ENCODE results near the gene UBE2R2. TPM values are rescaled to one million over a fixed set of nuclear protein-coding genes. Genes with fewer than 3 reads are reported as not detected.
"Not testable (repeated sequence)": the region's sequence is repeated elsewhere in the genome, so short reads cannot be mapped to it uniquely, and the experiment has no call there.

The UBE2R2 gene
- total and polyA plus RNA-seq, 2 donors (not counting 1 experiment from before 2014, with no cell fraction given) = 23.9 to 57.1 TPM

- no peak overlapping the region for H3K27ac ChIP-seq (ENCODE audit: insufficient read depth, low read length)
- H4K20me1 ChIP-seq (ENCODE audit: control insufficient read depth, extremely low read depth, insufficient read depth, low read length) = no peaks in the 10 kb centered on the region
These were observed 16.1 kb upstream of the UBE2R2 start for GRCh38 chr9:33800886-33801285.

GRCh38 chr9:33801943-33802500, 14.9 kb upstream of the UBE2R2 start:
- not testable (repeated sequence) for H3K36me3 ChIP-seq (ENCODE audit: control insufficient read depth, insufficient read depth, low read length); H3K9me3 ChIP-seq (ENCODE audit: control insufficient read depth, insufficient read depth, low read depth, low read length); H3K27ac ChIP-seq (ENCODE audit: insufficient read depth, low read length); H3K4me2 ChIP-seq (ENCODE audit: extremely low read depth, insufficient read depth, low read length); H3K4me3 ChIP-seq (replicated peaks in 1 of 4; ENCODE audit: control extremely low read depth in 1 of 4, insufficient read depth in 1 of 4, low read depth in 3 of 4, low read length in 4 of 4); H2AFZ ChIP-seq (ENCODE audit: low read length); DNase-seq (ENCODE audit: low read depth in 2 of 2); H3K27me3 ChIP-seq (ENCODE audit: control insufficient read depth, insufficient read depth, low read length); H3K9ac ChIP-seq (ENCODE audit: insufficient read depth, low read length); H3K79me2 ChIP-seq (ENCODE audit: control insufficient read depth, insufficient read depth, low read length); H3K4me1 ChIP-seq (ENCODE audit: control insufficient read depth, extremely low read depth, insufficient read depth, low read length); H4K20me1 ChIP-seq (ENCODE audit: control insufficient read depth, extremely low read depth, insufficient read depth, low read length)

More at GRCh38 chr9:33800886-33801285, 16.1 kb upstream of the UBE2R2 start:
- Histone ChIP-seq H3K4me3 (replicated peaks in 1 of 4; ENCODE audit: control extremely low read depth in 1 of 4, insufficient read depth in 1 of 4, low read depth in 3 of 4, low read length in 4 of 4) (no peak overlapping the region), H3K9me3 (ENCODE audit: control insufficient read depth, insufficient read depth, low read depth, low read length) (no peaks in the 10 kb centered on the region), H3K27me3 (ENCODE audit: control insufficient read depth, insufficient read depth, low read length) (no peaks in the 10 kb centered on the region), H2AFZ (ENCODE audit: low read length) (no peak overlapping the region), H3K9ac (ENCODE audit: insufficient read depth, low read length) (no peak overlapping the region), H3K36me3 (ENCODE audit: control insufficient read depth, insufficient read depth, low read length) (no peaks in the 10 kb centered on the region), H3K79me2 (ENCODE audit: control insufficient read depth, insufficient read depth, low read length) (no peaks in the 10 kb centered on the region), H3K4me1 (ENCODE audit: control insufficient read depth, extremely low read depth, insufficient read depth, low read length) (no peaks in the 10 kb centered on the region), H3K4me2 (ENCODE audit: extremely low read depth, insufficient read depth, low read length) (no peak overlapping the region)
- DNase-seq (ENCODE audit: low read depth in 2 of 2) = peak in 1 of 2 donors; percentile 34
- TF ChIP-seq CTCF (conservative IDR thresholded peaks at IDR 0.05 in 1 of 2, IDR thresholded peaks at IDR 0.05 in 1 of 2; ENCODE audit: low read depth in 1 of 2, low read length in 2 of 2) (no peak), EZH2 (IDR thresholded peaks at IDR 0.05; ENCODE audit: low read length, missing control alignments) (no peak)

GRCh38 chr9:33804196-33804595, 12.8 kb upstream of the UBE2R2 start:
- H2AFZ ChIP-seq (ENCODE audit: low read length); H3K9me3 ChIP-seq (ENCODE audit: control insufficient read depth, insufficient read depth, low read depth, low read length); H3K4me1 ChIP-seq (ENCODE audit: control insufficient read depth, extremely low read depth, insufficient read depth, low read length); DNase-seq (ENCODE audit: low read depth in 2 of 2); H3K79me2 ChIP-seq (ENCODE audit: control insufficient read depth, insufficient read depth, low read length); H3K36me3 ChIP-seq (ENCODE audit: control insufficient read depth, insufficient read depth, low read length); H3K4me2 ChIP-seq (ENCODE audit: extremely low read depth, insufficient read depth, low read length); H3K4me3 ChIP-seq (replicated peaks in 1 of 4; ENCODE audit: control extremely low read depth in 1 of 4, insufficient read depth in 1 of 4, low read depth in 3 of 4, low read length in 4 of 4); H4K20me1 ChIP-seq (ENCODE audit: control insufficient read depth, extremely low read depth, insufficient read depth, low read length); H3K9ac ChIP-seq (ENCODE audit: insufficient read depth, low read length); H3K27me3 ChIP-seq (ENCODE audit: control insufficient read depth, insufficient read depth, low read length); H3K27ac ChIP-seq (ENCODE audit: insufficient read depth, low read length): not testable (repeated sequence)

- not testable (repeated sequence) for H3K9me3 ChIP-seq (ENCODE audit: control insufficient read depth, insufficient read depth, low read depth, low read length); H4K20me1 ChIP-seq (ENCODE audit: control insufficient read depth, extremely low read depth, insufficient read depth, low read length); H3K27ac ChIP-seq (ENCODE audit: insufficient read depth, low read length); H3K27me3 ChIP-seq (ENCODE audit: control insufficient read depth, insufficient read depth, low read length); H3K4me2 ChIP-seq (ENCODE audit: extremely low read depth, insufficient read depth, low read length); H3K4me1 ChIP-seq (ENCODE audit: control insufficient read depth, extremely low read depth, insufficient read depth, low read length); H3K4me3 ChIP-seq (replicated peaks in 1 of 4; ENCODE audit: control extremely low read depth in 1 of 4, insufficient read depth in 1 of 4, low read depth in 3 of 4, low read length in 4 of 4); H3K79me2 ChIP-seq (ENCODE audit: control insufficient read depth, insufficient read depth, low read length); H3K9ac ChIP-seq (ENCODE audit: insufficient read depth, low read length); H3K36me3 ChIP-seq (ENCODE audit: control insufficient read depth, insufficient read depth, low read length); H2AFZ ChIP-seq (ENCODE audit: low read length)
- peak in 1 of 2 donors; percentile 11 for DNase-seq (ENCODE audit: low read depth in 2 of 2)
These were observed 9.8 kb upstream of the UBE2R2 start for GRCh38 chr9:33807156-33807555.

- H3K4me1 ChIP-seq (ENCODE audit: control insufficient read depth, extremely low read depth, insufficient read depth, low read length); H3K4me2 ChIP-seq (ENCODE audit: extremely low read depth, insufficient read depth, low read length); H3K27me3 ChIP-seq (ENCODE audit: control insufficient read depth, insufficient read depth, low read length); H3K9me3 ChIP-seq (ENCODE audit: control insufficient read depth, insufficient read depth, low read depth, low read length); H4K20me1 ChIP-seq (ENCODE audit: control insufficient read depth, extremely low read depth, insufficient read depth, low read length); H3K36me3 ChIP-seq (ENCODE audit: control insufficient read depth, insufficient read depth, low read length); DNase-seq (ENCODE audit: low read depth in 2 of 2); H2AFZ ChIP-seq (ENCODE audit: low read length); H3K79me2 ChIP-seq (ENCODE audit: control insufficient read depth, insufficient read depth, low read length); H3K27ac ChIP-seq (ENCODE audit: insufficient read depth, low read length); H3K4me3 ChIP-seq (replicated peaks in 1 of 4; ENCODE audit: control extremely low read depth in 1 of 4, insufficient read depth in 1 of 4, low read depth in 3 of 4, low read length in 4 of 4); H3K9ac ChIP-seq (ENCODE audit: insufficient read depth, low read length): not testable (repeated sequence)
These were observed 8.0 kb upstream of the UBE2R2 start for GRCh38 chr9:33808979-33809322.

Measured in fibroblast of lung (primary cell).